GM18508 (cell line): ENCODE measurements around the gene GPR37L1.

ENCODE experiments used
- ATAC-seq: cut with Tn5 transposase; IDR thresholded peaks from one replicate; pipeline ENCODE4 v1.9.1; 2021; ENCODE audit warnings: moderate number of reproducible peaks; ENCODE audit not compliant: insufficient read depth, unreplicated experiment

GPR37L1 gene

GRCh38 chr1:202122639-202123335, at the start of gene GPR37L1:
Gene GPR37L1, plus strand, starts transcription at chr1:202122917. Its CDS starts 47 bp downstream, at chr1:202122964.
- no peak for ATAC-seq

GRCh38 chr1:202073206-202073605, 49.5 kb upstream of the GPR37L1 start:
- ATAC-seq = no peak

GRCh38 chr1:202074985-202075384, 47.7 kb upstream of the GPR37L1 start:
- no peak for ATAC-seq

- no peak for ATAC-seq
These were observed 47.3 kb upstream of the GPR37L1 start for GRCh38 chr1:202075389-202075788.

- no peak for ATAC-seq
These were observed 46.6 kb upstream of the GPR37L1 start for GRCh38 chr1:202076050-202076511.

- ATAC-seq = no peak
These were observed 44.5 kb upstream of the GPR37L1 start for GRCh38 chr1:202078241-202078640.

- ATAC-seq = no peak
These were observed 40.7 kb upstream of the GPR37L1 start for GRCh38 chr1:202081992-202082391.

- no peak for ATAC-seq
These were observed 37.7 kb upstream of the GPR37L1 start for GRCh38 chr1:202084791-202085681.

- no peak for ATAC-seq
These were observed 36.9 kb upstream of the GPR37L1 start for GRCh38 chr1:202085682-202086373.

GRCh38 chr1:202086579-202087350, 36.0 kb upstream of the GPR37L1 start:
- ATAC-seq = no peak

GRCh38 chr1:202088206-202088605, 34.5 kb upstream of the GPR37L1 start:
- ATAC-seq = no peak

GRCh38 chr1:202090994-202091393, 31.7 kb upstream of the GPR37L1 start:
- ATAC-seq = no peak

- no peak for ATAC-seq
These were observed 28.9 kb upstream of the GPR37L1 start for GRCh38 chr1:202093858-202094257.

GRCh38 chr1:202101184-202101583, 21.5 kb upstream of the GPR37L1 start:
- ATAC-seq = no peak

- ATAC-seq = no peak
These were observed 18.6 kb upstream of the GPR37L1 start for GRCh38 chr1:202104073-202104472.

- ATAC-seq = no peak
These were observed 17.0 kb upstream of the GPR37L1 start for GRCh38 chr1:202105571-202106339.

GRCh38 chr1:202106340-202107254, 16.1 kb upstream of the GPR37L1 start:
- no peak for ATAC-seq

GRCh38 chr1:202107321-202107761, 15.4 kb upstream of the GPR37L1 start:
- no peak for ATAC-seq
